K562 (cell line): Measurements from ENCODE around the gene RNF41. TPM values are rescaled to one million over a fixed set of nuclear protein-coding genes. Genes with fewer than 3 reads are reported as not detected.

Experiments used
- BHLHE40 ChIP-seq: IDR thresholded peaks from 2 replicates; pipeline ENCODE4 v1.6.1; 2011; ENCODE audit warnings: low read length, improper control_type of control experiment
- CXXC5 ChIP-seq: fragments of 250-450 bp; sonication (Bioruptor Pico); IDR thresholded peaks from 2 replicates; pipeline ENCODE4 v1.8.0; 2022; ENCODE audit warnings: inconsistent platforms, mild to moderate bottlenecking, moderate library complexity
- DIDO1 ChIP-seq: fragments of 450-650 bp; IDR thresholded peaks from 2 replicates; pipeline ENCODE4 v1.6.1; 2016; ENCODE audit warnings: low read depth, missing biosample characterization, missing genetic modification characterization
- FOXK2 ChIP-seq, 2 experiments: fragments of 450-650 bp; IDR thresholded peaks in 1 of 2; conservative IDR thresholded peaks in 1 of 2; 2 replicates each; pipeline ENCODE4 v1.6.1; 2016; ENCODE audit warnings: low read depth in 2 of 2, mild to moderate bottlenecking in 1 of 2
- HES1 ChIP-seq: fragments of 450-650 bp; IDR thresholded peaks from 2 replicates; pipeline ENCODE4 v1.6.1; 2016; ENCODE audit warnings: low read depth, mild to moderate bottlenecking, moderate library complexity
- HLTF ChIP-seq: fragments of 450-650 bp; IDR thresholded peaks from 2 replicates; pipeline ENCODE4 v1.6.1; 2016
- HOXB6 ChIP-seq: fragments of 250-450 bp; sonication (Bioruptor Pico); IDR thresholded peaks from 2 replicates; pipeline ENCODE4 v1.5.1; 2022; ENCODE audit warnings: mild to moderate bottlenecking, borderline replicate concordance
- IRF1 ChIP-seq: sonication (generic); formaldehyde crosslinking; IDR thresholded peaks from 2 replicates; pipeline ENCODE4 v1.8.0; 2022; ENCODE audit warnings: missing genetic modification reagents, mild to moderate bottlenecking, borderline replicate concordance
- IRF2 ChIP-seq: sonication (generic); formaldehyde crosslinking; IDR thresholded peaks from 2 replicates; pipeline ENCODE4 v1.8.1; 2022; ENCODE audit warnings: mild to moderate bottlenecking, missing genetic modification reagents
- KLF13 ChIP-seq: fragments of 450-650 bp; IDR thresholded peaks from 2 replicates; pipeline ENCODE4 v1.6.1; 2016; ENCODE audit warnings: missing genetic modification characterization, low read depth, mild to moderate bottlenecking, missing compliant biosample characterization, moderate library complexity, borderline replicate concordance
- MBD1 ChIP-seq: fragments of 250-450 bp; sonication (Bioruptor Pico); IDR thresholded peaks from 2 replicates; pipeline ENCODE4 v1.8.0; 2022; ENCODE audit warnings: inconsistent platforms
- MTA2 ChIP-seq: fragments of 450-650 bp; IDR thresholded peaks from 2 replicates; pipeline ENCODE4 v1.6.1; 2016; ENCODE audit warnings: low read depth
- NUFIP1 ChIP-seq: fragments of 450-650 bp; IDR thresholded peaks from 2 replicates; pipeline ENCODE4 v1.6.1; 2018; ENCODE audit not compliant: partially characterized antibody
- PHF8 ChIP-seq: fragments of 200-600 bp; sonication (generic); IDR thresholded peaks from 2 replicates; pipeline ENCODE4 v1.6.1; 2012; ENCODE audit warnings: mixed run types, mild to moderate bottlenecking, inconsistent platforms, low read length, moderate library complexity, borderline replicate concordance
- SMAD1 ChIP-seq: fragments of 150-350 bp; IDR thresholded peaks from 2 replicates; pipeline ENCODE4 v1.6.1; 2014; ENCODE audit warnings: low read length, low read depth; ENCODE audit not compliant: partially characterized antibody
- SREBF2 ChIP-seq: sonication (generic); formaldehyde crosslinking; IDR thresholded peaks from 2 replicates; pipeline ENCODE4 v1.4.0; 2020; ENCODE audit warnings: mild to moderate bottlenecking, missing genetic modification reagents
- TBL1XR1 ChIP-seq, 2 experiments: IDR thresholded peaks; 2 replicates each; pipeline ENCODE4 v1.6.1; 2012; ENCODE audit warnings: improper control_type of control experiment in 2 of 2, low read length in 2 of 2, mild to moderate bottlenecking in 1 of 2
- TCF7L2 ChIP-seq: fragments of 150-350 bp; IDR thresholded peaks from 2 replicates; pipeline ENCODE4 v1.6.1; 2016; ENCODE audit warnings: low read depth, mild to moderate bottlenecking, low read length, moderate library complexity
- TSC22D4 ChIP-seq: fragments of 450-650 bp; IDR thresholded peaks from 2 replicates; pipeline ENCODE4 v1.6.1; 2016; ENCODE audit warnings: missing genetic modification characterization, missing biosample characterization, control low read depth
- ZFPM2 ChIP-seq: fragments of 250-450 bp; sonication (Bioruptor Pico); IDR thresholded peaks from 2 replicates; pipeline ENCODE4 v1.5.1; 2022; ENCODE audit warnings: mild to moderate bottlenecking
- ZNF408 ChIP-seq: fragments of 250-450 bp; sonication (Bioruptor Pico); IDR thresholded peaks from 2 replicates; pipeline ENCODE4 v1.4.0; 2020; ENCODE audit warnings: low read depth, mild to moderate bottlenecking, moderate library complexity
- ZNF639 ChIP-seq, 2 experiments: fragments of 200-800 bp in 1 of 2; sonication (Bioruptor generic) in 1 of 2; sonication (generic) in 1 of 2; formaldehyde crosslinking in 1 of 2; IDR thresholded peaks in 1 of 2; conservative IDR thresholded peaks in 1 of 2; 2 replicates each; pipeline versions ENCODE4 v1.5.0 to v1.6.1; 2016 to 2020; ENCODE audit warnings: missing compliant biosample characterization in 1 of 2, missing genetic modification characterization in 1 of 2, missing genetic modification reagents in 1 of 2
- ZNF717 ChIP-seq: fragments of 250-450 bp; sonication (Bioruptor Pico); IDR thresholded peaks from 2 replicates; pipeline ENCODE4 v1.5.0; 2021
- ZNF778 ChIP-seq: fragments of 450-650 bp; formaldehyde crosslinking; IDR thresholded peaks from 2 replicates; pipeline ENCODE4 v1.4.0; 2020; ENCODE audit warnings: mild to moderate bottlenecking, moderate library complexity
- polyA plus RNA-seq, 8 experiments: library from polyadenylated mRNA; depleted of rRNA in 4 of 8; stranded (reverse) in 5 of 8; unstranded in 3 of 8; fragments of >200 nt; fragmentation: Nextera tagmentation in 2 of 8; fragmentation: Illumina TruSeq in 1 of 8; extraction: Ambion mirVana in 2 of 8; extraction: Trizol in 1 of 8; gene quantifications; 2 replicates each; pipeline versions ENCODE4 v1.2.1 to v1.2.3, GENCODE V29; 2011 to 2014; ENCODE audit warnings: inconsistent platforms in 1 of 8, missing spikeins in 1 of 8
- total RNA-seq, 7 experiments: library from RNA; depleted of rRNA in 6 of 7; stranded (reverse); fragments of >200 nt in 6 of 7; fragmentation: Illumina TruSeq in 2 of 7; extraction: Trizol in 2 of 7; gene quantifications; 2 replicates each; pipeline versions ENCODE4 v1.2.1 to v1.2.3, GENCODE V29; 2011 to 2021; ENCODE audit warnings: low replicate concordance in 1 of 7

The RNF41 gene
- total and polyA plus RNA-seq, 9 of the 15 experiments (the other 6 are each of a cell fraction or from before 2014, with no cell fraction given) = 28.2 to 46.8 (median 33.8) TPM

GRCh38 chr12:56158029-56158925 lies 63.4 kb downstream of the RNF41 start, which contains the start of gene MYL6 (continued):
- TF ChIP-seq ZNF639 (CRISPR knock-in tag; conservative IDR thresholded peaks at IDR 0.05 in 1 of 2, IDR thresholded peaks at IDR 0.05 in 1 of 2) = peak in 1 of 2 experiments; percentile 73; a peak in 1 of 4 replicates
- no peak for TF ChIP-seq TSC22D4
- no peak for TF ChIP-seq MTA2
- TF ChIP-seq ZNF778 (CRISPR knock-in tag) = no peak
- TF ChIP-seq HOXB6 (CRISPR knock-in tag) = peak; percentile 86; the same call in 1 of the 2 replicates
- no peak for TF ChIP-seq NUFIP1
- TF ChIP-seq PHF8 = peak; percentile 88
- TF ChIP-seq MBD1 = no peak
- TF ChIP-seq BHLHE40 = 0 out of 2 replicates have a peak, but pooled peaks have one; percentile 8
- peak; percentile 88; the same call in 1 of the 2 replicates for TF ChIP-seq HLTF
- peak; percentile 36 for TF ChIP-seq CXXC5 (CRISPR knock-in tag)
- peak in 1 of 2 experiments; percentile 49; a peak in 3 of 4 replicates for TF ChIP-seq FOXK2 (conservative IDR thresholded peaks at IDR 0.05 in 1 of 2, IDR thresholded peaks at IDR 0.05 in 1 of 2; ENCODE audit: low read depth in 2 of 2)
- peak; percentile 88; the same call in 1 of the 2 replicates for TF ChIP-seq ZFPM2 (CRISPR knock-in tag)
- TF ChIP-seq IRF1 (CRISPR knock-in tag) = no peak
- TF ChIP-seq ZNF408 = no peak
- no peak for TF ChIP-seq KLF13 (tag)
- TF ChIP-seq HES1 = no peak
- 0 out of 2 replicates have a peak, but pooled peaks have one; percentile 41 for TF ChIP-seq ZNF717 (CRISPR knock-in tag)
- TF ChIP-seq SMAD1 = peak; percentile 76
- peak in 1 of 2 experiments; percentile 65; a peak in 2 of 4 replicates for TF ChIP-seq TBL1XR1 (IDR thresholded peaks at IDR 0.05; ENCODE audit: low read length in 2 of 2)
- TF ChIP-seq DIDO1 (tag) = no peak
- TF ChIP-seq TCF7L2 = no peak; the same call in 1 of the 2 replicates
- TF ChIP-seq SREBF2 (CRISPR knock-in tag) = no peak
- no peak for TF ChIP-seq IRF2 (CRISPR knock-in tag)
